Brain microvascular endothelial cell (primary cell): Measurements from ENCODE around the gene ZNF837.
"Not testable (repeated sequence)": the region's sequence is repeated elsewhere in the genome, so short reads cannot be mapped to it uniquely, and the experiment has no call there.

Experiments
- DNase-seq: peaks from one replicate; pipeline ENCODE4 v3.0.0-alpha.2; 2020
- H3K27ac ChIP-seq: fragments of 250-450 bp; sonication (Bioruptor Pico); 2 replicates; pipeline ENCODE4 v1.5.1; 2020; ENCODE audit warnings: mild to moderate bottlenecking, moderate library complexity
- H3K27me3 ChIP-seq: fragments of 250-450 bp; sonication (Bioruptor Pico); replicated peaks from 2 replicates; pipeline ENCODE4 v1.5.1; 2020; ENCODE audit warnings: mild to moderate bottlenecking
- H3K36me3 ChIP-seq: fragments of 250-450 bp; sonication (Bioruptor Pico); replicated peaks from 2 replicates; pipeline ENCODE4 v1.5.1; 2020; ENCODE audit warnings: mild to moderate bottlenecking
- H3K4me3 ChIP-seq: 2 replicates; pipeline ENCODE4 v1.5.1; 2011; ENCODE audit warnings: low read depth, mild to moderate bottlenecking, control low read depth, low read length, moderate library complexity
- CTCF ChIP-seq: IDR thresholded peaks from 2 replicates; pipeline ENCODE4 v1.5.1; 2011; ENCODE audit warnings: low read depth, mild to moderate bottlenecking, moderate library complexity, low read length, control low read depth, inconsistent platforms; ENCODE audit errors: missing control alignments
- in situ Hi-C: cut with HindIII; loops from 2 replicates; pipeline ENCODE4 v1.10.0; 2017; ENCODE audit warnings: low sequenced_read_pairs, low pct_ligation_motif_present

ZNF837 gene

GRCh38 chr19:58409010-58409790 is 28.4 kb upstream of the ZNF837 start:
- peak; percentile 5 for TF ChIP-seq CTCF
- no peak for DNase-seq
- in situ Hi-C loops, result no loop called here
- peak overlapping the region; percentile 95 for H3K4me3 ChIP-seq
- H3K27ac ChIP-seq, result peak overlapping the region; percentile 51
- no peaks in the 10 kb centered on the region for H3K27me3 ChIP-seq
- H3K36me3 ChIP-seq, result no peaks in the 10 kb centered on the region

- in situ Hi-C loops, result no loop called here
- peak; percentile 13 for TF ChIP-seq CTCF
- DNase-seq, result peak; percentile 91
- H3K4me3 ChIP-seq, result peak within 1 kb of the TSS; percentile 95
- H3K27me3 ChIP-seq, result no peaks in the 10 kb centered on the region
- no peaks in the 10 kb centered on the region for H3K36me3 ChIP-seq
- peak within 1 kb of the TSS; percentile 51 for H3K27ac ChIP-seq
Observed at GRCh38 chr19:58408152-58409009, 27.6 kb upstream of the ZNF837 start, which contains the start of gene ZNF584. Gene ZNF584 (plus strand): TSS chr19:58408649. CDS start chr19:58409148, 499 bp downstream.

GRCh38 chr19:58407658-58408151 is 26.9 kb upstream of the ZNF837 start:
- H3K36me3 ChIP-seq, result no peaks in the 10 kb centered on the region
- H3K27me3 ChIP-seq, result no peaks in the 10 kb centered on the region
- in situ Hi-C loops, result no loop called here
- no peak for TF ChIP-seq CTCF
- H3K4me3 ChIP-seq, result peak overlapping the region; percentile 95
- DNase-seq, result no peak
- peak overlapping the region; percentile 51 for H3K27ac ChIP-seq

GRCh38 chr19:58406818-58407657 is 26.2 kb upstream of the ZNF837 start:
- H3K27me3 ChIP-seq, result no peaks in the 10 kb centered on the region
- no peaks in the 10 kb centered on the region for H3K36me3 ChIP-seq
- H3K27ac ChIP-seq, result no peak overlapping the region
- peak overlapping the region; percentile 95 for H3K4me3 ChIP-seq
- in situ Hi-C loops, result no loop called here
- DNase-seq, result no peak
- TF ChIP-seq CTCF, result peak; percentile 53

GRCh38 chr19:58403920-58404478 is 23.2 kb upstream of the ZNF837 start:
- H3K36me3 ChIP-seq, H3K27ac ChIP-seq, DNase-seq, H3K27me3 ChIP-seq, in situ Hi-C loops, H3K4me3 ChIP-seq: not testable (repeated sequence)
